Stimulated activated effector memory CD8-positive, alpha-beta T cell treated with anti-CD3 and anti-CD28 coated beads, Interleukin-12 subunit alpha, Interleukin-12 subunit beta, amount 100 ng/mL, for 72 hours (primary cell): Measurements from ENCODE around the gene RBM3.
"Not testable (repeated sequence)": the region's sequence is repeated elsewhere in the genome, so short reads cannot be mapped to it uniquely, and the experiment has no call there.

ENCODE experiments used
- ATAC-seq: fragments of 150-1000 bp; cut with Tn5 transposase; 2 replicates; pipeline ENCODE4 v1.10.0; 2021
- DNase-seq, 2 donors: peaks; one replicate each; pipeline ENCODE4 v3.0.0; 2021 to 2022; ENCODE audit warnings: low spot score in 2 of 2
- H3K27ac Mint-ChIP-seq: one replicate; pipeline ENCODE4 v1.8.0; 2022; ENCODE audit warnings: mild to moderate bottlenecking, mixed read lengths
- H3K36me3 Mint-ChIP-seq: one replicate; pipeline ENCODE4 v1.8.0; 2022; ENCODE audit warnings: mild to moderate bottlenecking, mixed read lengths
- H3K4me1 Mint-ChIP-seq: one replicate; pipeline ENCODE4 v1.8.0; 2022; ENCODE audit warnings: mixed read lengths
- H3K4me3 Mint-ChIP-seq: one replicate; pipeline ENCODE4 v1.8.0; 2022; ENCODE audit warnings: mild to moderate bottlenecking, mixed read lengths
- H3K9me3 Mint-ChIP-seq: one replicate; pipeline ENCODE4 v1.8.0; 2022; ENCODE audit warnings: mixed read lengths

Gene RBM3

DNA sequence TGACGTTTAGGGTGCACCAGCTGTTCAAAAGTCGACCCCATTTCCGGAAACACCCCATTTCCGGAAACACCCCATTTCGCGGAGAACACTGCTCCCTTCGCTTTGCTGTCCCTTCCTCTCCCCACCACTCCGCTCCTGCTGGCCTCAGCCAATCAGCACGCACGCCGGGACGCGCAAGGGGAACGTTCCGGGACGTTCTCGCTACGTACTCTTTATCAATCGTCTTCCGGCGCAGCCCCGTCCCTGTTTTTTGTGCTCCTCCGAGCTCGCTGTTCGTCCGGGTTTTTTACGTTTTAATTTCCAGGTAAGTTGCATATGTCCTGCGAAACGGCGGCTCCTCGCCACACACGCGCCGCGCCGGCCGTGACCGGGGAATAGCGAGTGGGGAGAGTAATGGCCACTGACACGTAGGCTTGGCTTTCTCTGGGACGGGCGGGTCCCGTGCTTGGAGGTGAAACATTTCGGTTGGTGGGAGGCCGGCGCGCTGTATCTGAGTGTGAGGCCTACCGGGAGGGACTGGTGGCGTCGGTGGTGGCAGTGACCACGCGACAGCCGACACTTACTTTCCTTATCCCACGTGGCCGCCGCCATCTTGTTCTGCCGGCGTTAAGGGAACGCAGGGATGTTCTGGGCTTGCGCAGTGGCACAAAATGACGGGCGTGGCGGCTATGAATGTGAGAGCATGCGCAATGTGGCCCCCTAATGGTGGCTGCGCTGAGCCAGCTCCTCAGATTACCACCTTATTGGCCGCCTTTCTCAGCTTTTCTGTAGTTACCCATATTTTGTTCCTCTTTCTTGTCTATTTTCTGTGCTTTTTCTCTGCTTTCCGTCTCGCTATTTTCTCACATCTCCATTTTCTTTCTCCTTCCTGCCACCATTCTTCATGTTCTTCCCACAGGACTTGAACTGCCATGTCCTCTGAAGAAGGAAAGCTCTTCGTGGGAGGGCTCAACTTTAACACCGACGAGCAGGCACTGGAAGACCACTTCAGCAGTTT lies at the start of gene RBM3:
Gene RBM3 (plus strand): TSS at position 215 of the 997 bp plus-strand sequence. CDS start 697 bp downstream, at position 912.
- H3K36me3 Mint-ChIP-seq, result peaks cover 61% of the 10 kb centered on the region
- peaks cover 29% of the 10 kb centered on the region for H3K4me1 Mint-ChIP-seq
- H3K27ac Mint-ChIP-seq, result peak within 1 kb of the TSS; percentile 100
- peak; percentile 91 for ATAC-seq
- H3K4me3 Mint-ChIP-seq, result peak within 1 kb of the TSS; percentile 94
- H3K9me3 Mint-ChIP-seq, result no peaks in the 10 kb centered on the region
- peak; percentile 61 to 92 for DNase-seq

- ATAC-seq, H3K4me3 Mint-ChIP-seq, H3K27ac Mint-ChIP-seq, H3K9me3 Mint-ChIP-seq, DNase-seq: not testable (repeated sequence)
- H3K4me1 Mint-ChIP-seq, result peaks cover 13% of the 10 kb centered on the region
- peaks cover 88% of the 10 kb centered on the region for H3K36me3 Mint-ChIP-seq
These were observed 48.4 kb upstream of the RBM3 start for GRCh38 chrX:48525853-48526252.

DNA sequence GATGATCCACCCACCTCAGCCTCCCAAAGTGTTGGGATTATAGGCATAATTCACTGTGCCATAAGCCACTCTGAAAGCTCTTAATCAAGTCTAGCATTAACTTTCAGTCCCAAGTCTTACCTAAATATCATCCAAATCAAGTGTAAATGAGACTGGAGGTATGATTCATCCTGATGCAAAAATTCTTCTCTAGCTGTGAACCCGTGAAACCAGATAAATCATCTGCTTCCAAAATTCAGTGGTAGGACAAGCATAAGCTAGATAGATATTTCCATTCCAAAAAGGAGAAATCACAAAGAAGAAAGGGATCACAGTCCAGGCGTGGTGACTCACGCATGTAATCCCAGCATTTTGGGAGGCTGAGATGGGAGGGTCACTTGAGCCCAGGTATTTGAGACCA lies 43.5 kb upstream of the RBM3 start:
- Mint-ChIP-seq H3K4me1 (peaks cover 36% of the 10 kb centered on the region), H3K36me3 (peaks cover 58% of the 10 kb centered on the region), H3K27ac (peak overlapping the region; percentile 50), H3K4me3 (no peak overlapping the region), H3K9me3 (no peaks in the 10 kb centered on the region)
- DNase-seq (no peak), ATAC-seq (no peak)

GRCh38 chrX:48531358-48531959 lies 42.8 kb upstream of the RBM3 start:
- Mint-ChIP-seq H3K4me1 (peaks cover 33% of the 10 kb centered on the region), H3K9me3 (no peaks in the 10 kb centered on the region), H3K4me3 (peak overlapping the region; percentile 31), H3K36me3 (peaks cover 51% of the 10 kb centered on the region), H3K27ac (peak overlapping the region; percentile 95)
- ATAC-seq (peak; percentile 92), DNase-seq (no peak)

GRCh38 chrX:48532161-48532560 lies 42.1 kb upstream of the RBM3 start:
- H3K36me3 Mint-ChIP-seq, result peaks cover 45% of the 10 kb centered on the region

GRCh38 chrX:48533165-48533564 lies 41.1 kb upstream of the RBM3 start:
- Mint-ChIP-seq H3K27ac (peak overlapping the region; percentile 83), H3K4me1 (peaks cover 29% of the 10 kb centered on the region), H3K9me3 (no peaks in the 10 kb centered on the region), H3K36me3 (peaks cover 35% of the 10 kb centered on the region), H3K4me3 (no peak overlapping the region)
- ATAC-seq, result peak; percentile 40
- no peak for DNase-seq

More at GRCh38 chrX:48532161-48532560, 42.1 kb upstream of the RBM3 start:
- no peak for DNase-seq
- ATAC-seq, result no peak
- Mint-ChIP-seq H3K4me1 (peaks cover 29% of the 10 kb centered on the region), H3K4me3 (no peak overlapping the region), H3K9me3 (no peaks in the 10 kb centered on the region), H3K27ac (peak overlapping the region; percentile 95)

GRCh38 chrX:48538641-48539344 lies 35.5 kb upstream of the RBM3 start:
- Mint-ChIP-seq H3K4me3 (peak overlapping the region; percentile 81), H3K27ac (peak overlapping the region; percentile 93), H3K36me3 (peaks cover 43% of the 10 kb centered on the region), H3K4me1 (peaks cover 28% of the 10 kb centered on the region), H3K9me3 (no peaks in the 10 kb centered on the region)
- ATAC-seq (no peak), DNase-seq (no peak)

- peaks cover 23% of the 10 kb centered on the region for H3K4me1 Mint-ChIP-seq
- H3K4me3 Mint-ChIP-seq, result peak within 1 kb of the TSS; percentile 81
- DNase-seq, result peak; percentile 80 to 95
- H3K36me3 Mint-ChIP-seq, result peaks cover 50% of the 10 kb centered on the region
- no peaks in the 10 kb centered on the region for H3K9me3 Mint-ChIP-seq
- peak; percentile 91 for ATAC-seq
- H3K27ac Mint-ChIP-seq, result peak within 1 kb of the TSS; percentile 93
These were observed 34.8 kb upstream of the RBM3 start, which contains the start of gene TBC1D25 for GRCh38 chrX:48539345-48540027. Gene TBC1D25, plus strand, starts transcription at chrX:48539714. Its CDS starts 84 bp downstream, at chrX:48539798.

GRCh38 chrX:48540028-48540375 lies 34.3 kb upstream of the RBM3 start:
- H3K27ac Mint-ChIP-seq, result peak overlapping the region; percentile 93
- ATAC-seq (peak; percentile 74), DNase-seq (peak in 1 of 2 donors; percentile 78)
- peaks cover 18% of the 10 kb centered on the region for H3K4me1 Mint-ChIP-seq
- peaks cover 55% of the 10 kb centered on the region for H3K36me3 Mint-ChIP-seq
- no peaks in the 10 kb centered on the region for H3K9me3 Mint-ChIP-seq
- peak overlapping the region; percentile 81 for H3K4me3 Mint-ChIP-seq

GRCh38 chrX:48540480-48540879 lies 33.8 kb upstream of the RBM3 start:
- DNase-seq (peak in 1 of 2 donors; percentile 51), ATAC-seq (no peak)
- H3K36me3 Mint-ChIP-seq, result peaks cover 60% of the 10 kb centered on the region
- H3K9me3 Mint-ChIP-seq, result no peaks in the 10 kb centered on the region
- peaks cover 18% of the 10 kb centered on the region for H3K4me1 Mint-ChIP-seq
- peak overlapping the region; percentile 81 for H3K4me3 Mint-ChIP-seq
- peak overlapping the region; percentile 93 for H3K27ac Mint-ChIP-seq

DNA sequence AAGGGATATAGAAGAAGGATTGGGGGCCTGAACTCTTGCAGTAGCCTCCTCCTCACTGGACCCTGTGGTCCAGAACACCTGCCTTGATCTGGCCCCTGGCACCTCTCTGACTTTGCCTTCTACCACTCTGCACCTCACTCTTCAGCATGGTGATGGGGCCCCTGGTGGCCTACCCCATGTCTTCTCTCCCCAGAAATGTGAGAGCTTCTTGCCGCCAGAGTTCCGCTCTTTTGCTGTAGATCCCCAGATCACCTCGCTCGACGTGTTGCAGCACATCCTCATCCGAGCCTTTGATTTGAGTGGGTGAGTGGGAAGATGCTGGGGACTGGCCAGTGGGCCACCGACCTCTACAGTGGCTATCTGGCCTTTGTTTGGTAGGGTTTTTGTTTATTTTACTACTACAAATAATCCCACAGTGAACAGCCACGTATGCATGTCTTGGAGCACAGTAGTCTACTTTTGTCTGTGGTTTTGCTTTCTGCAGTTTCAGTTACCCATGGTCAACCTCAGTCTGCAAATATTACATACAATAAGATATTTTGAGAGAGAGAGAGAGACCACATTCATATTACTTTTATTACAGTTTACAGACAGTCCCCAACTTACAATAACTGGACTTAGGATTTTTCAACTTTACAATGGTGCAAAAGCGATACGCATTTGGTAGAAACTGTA lies 33.0 kb upstream of the RBM3 start:
- H3K4me3 Mint-ChIP-seq, result peak overlapping the region; percentile 81
- peaks cover 18% of the 10 kb centered on the region for H3K4me1 Mint-ChIP-seq
- ATAC-seq (no peak), DNase-seq (peak in 1 of 2 donors; percentile 53)
- H3K36me3 Mint-ChIP-seq, result peaks cover 67% of the 10 kb centered on the region
- no peaks in the 10 kb centered on the region for H3K9me3 Mint-ChIP-seq
- H3K27ac Mint-ChIP-seq, result peak overlapping the region; percentile 93

GRCh38 chrX:48548871-48549270 lies 25.4 kb upstream of the RBM3 start:
- no peaks in the 10 kb centered on the region for H3K4me1 Mint-ChIP-seq
- no peak for ATAC-seq
- no peak overlapping the region for H3K27ac Mint-ChIP-seq

DNA sequence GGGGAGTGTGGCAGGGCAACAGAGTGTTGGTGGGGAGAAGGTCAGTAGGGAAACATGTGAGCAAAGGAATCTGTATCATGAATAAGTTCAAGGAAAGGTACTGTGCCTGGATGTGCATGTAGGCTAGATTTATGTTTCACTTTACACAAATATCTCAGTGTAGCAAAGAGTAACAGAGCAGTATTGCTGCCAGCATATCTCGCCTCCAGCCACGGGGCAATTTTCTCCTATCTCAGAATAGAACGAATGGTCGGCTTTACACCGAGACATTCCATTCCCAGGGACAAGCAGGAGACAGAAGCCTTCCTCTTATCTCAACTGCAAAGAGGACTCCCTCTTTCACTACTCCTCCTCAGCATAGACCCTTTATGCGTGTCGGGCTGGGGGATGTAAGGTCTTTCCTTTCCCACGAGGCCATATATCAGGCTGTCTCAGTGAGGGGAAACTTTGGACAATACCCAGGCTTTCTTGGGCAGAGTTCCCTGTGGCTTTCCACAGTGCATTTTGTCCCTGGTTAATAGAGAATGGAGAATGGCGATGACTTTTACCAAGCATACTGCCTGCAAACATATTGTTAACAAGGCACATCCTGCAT lies 18.5 kb upstream of the RBM3 start:
- H3K9me3 Mint-ChIP-seq, H3K4me1 Mint-ChIP-seq, H3K4me3 Mint-ChIP-seq, ATAC-seq, DNase-seq: not testable (repeated sequence)
- H3K36me3 Mint-ChIP-seq, result peaks cover 94% of the 10 kb centered on the region
- H3K27ac Mint-ChIP-seq, result peak overlapping the region; percentile 1

More at GRCh38 chrX:48548871-48549270, 25.4 kb upstream of the RBM3 start:
- DNase-seq, result no peak
- Mint-ChIP-seq H3K4me3 (no peak overlapping the region), H3K36me3 (peaks cover 100% of the 10 kb centered on the region), H3K9me3 (no peaks in the 10 kb centered on the region)

- Mint-ChIP-seq H3K9me3 (no peaks in the 10 kb centered on the region), H3K4me3 (no peak overlapping the region)
- peak; percentile 100 for ATAC-seq
These were observed 16.0 kb upstream of the RBM3 start for GRCh38 chrX:48558271-48558670.

More at GRCh38 chrX:48558271-48558670, 16.0 kb upstream of the RBM3 start:
- no peaks in the 10 kb centered on the region for H3K4me1 Mint-ChIP-seq
- peak overlapping the region; percentile 79 for H3K27ac Mint-ChIP-seq
- peaks cover 87% of the 10 kb centered on the region for H3K36me3 Mint-ChIP-seq
- DNase-seq, result no peak
